ENCODE results near the gene ANK3.

DNA sequence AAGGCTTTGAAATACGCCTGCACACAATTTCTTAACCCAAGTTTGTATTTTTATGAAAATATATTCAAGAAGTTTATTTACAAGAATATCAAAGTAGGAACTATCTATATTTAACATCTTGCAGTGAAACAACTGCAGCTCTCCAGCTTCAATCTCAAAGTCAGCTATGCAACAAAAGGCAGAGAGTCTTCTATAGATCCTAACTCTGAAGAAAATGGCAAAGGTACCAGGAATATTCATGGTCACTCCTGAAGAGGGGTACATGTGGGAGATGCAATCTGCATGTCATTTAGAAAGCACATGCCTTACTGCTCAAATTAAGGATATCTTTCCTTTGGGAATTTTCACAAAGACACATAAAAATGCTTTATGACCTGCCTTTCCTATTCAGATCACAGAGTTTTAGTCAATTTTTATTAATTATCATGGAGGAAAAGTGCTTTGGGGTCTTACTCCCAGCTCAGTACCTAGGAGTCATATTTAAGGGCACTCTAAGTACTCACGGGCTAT, 1.5 kb downstream of the ANK3 start:
- TF ChIP-seq, protein P1, sequence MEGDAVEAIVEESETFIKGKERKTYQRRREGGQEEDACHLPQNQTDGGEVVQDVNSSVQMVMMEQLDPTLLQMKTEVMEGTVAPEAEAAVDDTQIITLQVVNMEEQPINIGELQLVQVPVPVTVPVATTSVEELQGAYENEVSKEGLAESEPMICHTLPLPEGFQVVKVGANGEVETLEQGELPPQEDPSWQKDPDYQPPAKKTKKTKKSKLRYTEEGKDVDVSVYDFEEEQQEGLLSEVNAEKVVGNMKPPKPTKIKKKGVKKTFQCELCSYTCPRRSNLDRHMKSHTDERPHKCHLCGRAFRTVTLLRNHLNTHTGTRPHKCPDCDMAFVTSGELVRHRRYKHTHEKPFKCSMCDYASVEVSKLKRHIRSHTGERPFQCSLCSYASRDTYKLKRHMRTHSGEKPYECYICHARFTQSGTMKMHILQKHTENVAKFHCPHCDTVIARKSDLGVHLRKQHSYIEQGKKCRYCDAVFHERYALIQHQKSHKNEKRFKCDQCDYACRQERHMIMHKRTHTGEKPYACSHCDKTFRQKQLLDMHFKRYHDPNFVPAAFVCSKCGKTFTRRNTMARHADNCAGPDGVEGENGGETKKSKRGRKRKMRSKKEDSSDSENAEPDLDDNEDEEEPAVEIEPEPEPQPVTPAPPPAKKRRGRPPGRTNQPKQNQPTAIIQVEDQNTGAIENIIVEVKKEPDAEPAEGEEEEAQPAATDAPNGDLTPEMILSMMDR (IDR thresholded peaks at IDR 0.05), result no peak
- TF ChIP-seq POLR2A (IDR thresholded peaks at IDR 0.05), result no peak
